Measurements from ENCODE around the gene MOCS1. TPM values are rescaled to one million over a fixed set of nuclear protein-coding genes. Genes with fewer than 3 reads are reported as not detected.

The MOCS1 gene
- total RNA-seq, 1 experiment from 2014 or later, result not detected

DNA sequence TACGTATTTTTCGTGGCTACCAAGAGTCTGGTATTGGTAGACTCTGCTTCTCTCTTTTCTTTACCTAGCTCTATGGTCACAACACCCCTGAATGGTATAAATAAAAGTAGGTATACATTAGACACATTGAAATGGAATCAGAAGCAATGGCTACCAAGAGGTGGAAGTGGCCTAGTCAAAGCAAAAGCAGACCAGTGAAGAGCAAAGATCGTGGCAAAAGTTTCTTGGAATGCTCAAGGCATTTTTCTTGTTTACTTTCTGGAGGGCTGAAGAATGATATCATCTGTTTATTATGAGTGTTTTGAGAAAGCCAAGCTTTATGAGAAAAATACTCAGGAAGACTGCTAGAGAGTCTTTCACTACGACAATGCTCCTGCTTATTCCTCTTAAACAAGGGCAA, 28.6 kb upstream of the MOCS1 start:
- TF ChIP-seq EZH2 (IDR thresholded peaks at IDR 0.05; ENCODE audit: low read depth), result no peak
- TF ChIP-seq, protein P1, sequence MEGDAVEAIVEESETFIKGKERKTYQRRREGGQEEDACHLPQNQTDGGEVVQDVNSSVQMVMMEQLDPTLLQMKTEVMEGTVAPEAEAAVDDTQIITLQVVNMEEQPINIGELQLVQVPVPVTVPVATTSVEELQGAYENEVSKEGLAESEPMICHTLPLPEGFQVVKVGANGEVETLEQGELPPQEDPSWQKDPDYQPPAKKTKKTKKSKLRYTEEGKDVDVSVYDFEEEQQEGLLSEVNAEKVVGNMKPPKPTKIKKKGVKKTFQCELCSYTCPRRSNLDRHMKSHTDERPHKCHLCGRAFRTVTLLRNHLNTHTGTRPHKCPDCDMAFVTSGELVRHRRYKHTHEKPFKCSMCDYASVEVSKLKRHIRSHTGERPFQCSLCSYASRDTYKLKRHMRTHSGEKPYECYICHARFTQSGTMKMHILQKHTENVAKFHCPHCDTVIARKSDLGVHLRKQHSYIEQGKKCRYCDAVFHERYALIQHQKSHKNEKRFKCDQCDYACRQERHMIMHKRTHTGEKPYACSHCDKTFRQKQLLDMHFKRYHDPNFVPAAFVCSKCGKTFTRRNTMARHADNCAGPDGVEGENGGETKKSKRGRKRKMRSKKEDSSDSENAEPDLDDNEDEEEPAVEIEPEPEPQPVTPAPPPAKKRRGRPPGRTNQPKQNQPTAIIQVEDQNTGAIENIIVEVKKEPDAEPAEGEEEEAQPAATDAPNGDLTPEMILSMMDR (conservative IDR thresholded peaks at IDR 0.05), result no peak
- no peak overlapping the region for H3K4me3 ChIP-seq
- H4K20me1 ChIP-seq (ENCODE audit: insufficient read depth), result no peaks in the 10 kb centered on the region
- no peaks in the 10 kb centered on the region for H3K27me3 ChIP-seq (ENCODE audit: insufficient read depth, low read depth)
- no peak for DNase-seq
- H3F3A ChIP-seq (ENCODE audit: insufficient read depth, low read depth), result no peaks in the 10 kb centered on the region
- no TSS peak for BruUV-seq (replicated peaks)
- intact Hi-C loops (cut with micrococcal nuclease; ENCODE audit: unreplicated experiment), result no loop called here
- no peaks in the 10 kb centered on the region for H3K4me1 ChIP-seq (replicated peaks; ENCODE audit: insufficient read depth)
- H2AFZ ChIP-seq, result no peak overlapping the region
- H3K36me3 ChIP-seq (ENCODE audit: low read depth), result no peaks in the 10 kb centered on the region
- H3K27ac ChIP-seq, result no peak overlapping the region
- H3K9me3 ChIP-seq (ENCODE audit: insufficient read depth, low read depth), result no peaks in the 10 kb centered on the region
- no peaks in the 10 kb centered on the region for H3K79me2 ChIP-seq (ENCODE audit: low read depth)
- H3K9me2 ChIP-seq (ENCODE audit: insufficient read depth), result no peaks in the 10 kb centered on the region
- CTCF ChIA-PET, result no interaction called here
- no peak overlapping the region for H3K4me2 ChIP-seq
- POLR2A ChIA-PET (ENCODE audit: unreplicated experiment), result no interaction called here

DNA sequence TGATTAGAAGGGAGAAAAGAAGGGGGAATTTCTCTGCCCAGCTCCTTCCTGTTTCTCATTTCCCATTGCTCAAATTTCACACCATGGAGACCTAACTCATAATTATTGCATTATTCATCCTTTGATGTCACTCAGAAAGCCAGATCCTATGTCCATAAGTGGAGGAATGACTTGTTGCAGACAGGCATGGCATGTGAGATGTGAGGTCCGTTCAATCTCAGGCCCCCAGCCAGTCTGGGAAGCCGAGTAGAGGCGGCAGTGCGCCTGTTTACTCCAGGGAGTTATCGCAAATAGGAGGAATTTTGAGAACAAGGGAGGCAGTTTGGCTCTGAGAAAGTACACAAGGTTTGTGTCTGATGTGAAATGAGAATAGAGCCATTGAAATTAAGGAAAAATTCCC, 26.9 kb upstream of the MOCS1 start:
- Histone ChIP-seq H3K79me2 (ENCODE audit: low read depth) (no peaks in the 10 kb centered on the region), H3F3A (ENCODE audit: insufficient read depth, low read depth) (no peaks in the 10 kb centered on the region), H3K27ac (no peak overlapping the region), H3K4me2 (no peak overlapping the region), H3K4me3 (no peak overlapping the region), H3K4me1 (replicated peaks; ENCODE audit: insufficient read depth) (no peaks in the 10 kb centered on the region), H2AFZ (no peak overlapping the region), H3K9me2 (ENCODE audit: insufficient read depth) (no peaks in the 10 kb centered on the region), H3K36me3 (ENCODE audit: low read depth) (no peaks in the 10 kb centered on the region), H3K27me3 (ENCODE audit: insufficient read depth, low read depth) (no peaks in the 10 kb centered on the region), H3K9me3 (ENCODE audit: insufficient read depth, low read depth) (no peaks in the 10 kb centered on the region), H4K20me1 (ENCODE audit: insufficient read depth) (no peaks in the 10 kb centered on the region)
- no peak for DNase-seq
- intact Hi-C loops (cut with micrococcal nuclease; ENCODE audit: unreplicated experiment), result no loop called here
- CTCF ChIA-PET, result no interaction called here
- TF ChIP-seq, protein P1 (conservative IDR thresholded peaks at IDR 0.05), result no peak
- TF ChIP-seq EZH2 (IDR thresholded peaks at IDR 0.05; ENCODE audit: low read depth), result no peak
- BruUV-seq (replicated peaks), result no TSS peak
- POLR2A ChIA-PET (ENCODE audit: unreplicated experiment), result no interaction called here

DNA sequence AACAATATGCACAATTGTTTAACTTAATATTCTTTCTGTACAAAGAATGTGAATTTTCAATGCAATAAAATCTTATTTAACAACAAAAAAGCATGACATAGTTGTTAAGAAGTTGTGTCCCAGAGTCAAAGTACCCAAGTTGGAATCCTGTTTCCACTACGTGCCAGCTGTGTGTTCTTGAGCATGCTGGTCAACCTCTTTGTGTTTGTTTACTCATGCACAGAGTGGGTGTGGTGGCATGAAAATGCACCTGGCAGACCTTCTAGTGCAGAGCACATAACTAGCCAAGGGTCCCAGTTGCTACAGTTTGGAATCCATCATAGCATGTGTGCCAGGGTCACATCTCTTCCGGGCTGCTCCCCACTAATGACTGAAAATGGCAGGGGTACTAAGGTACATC, 24.7 kb upstream of the MOCS1 start:
- Histone ChIP-seq H3K9me3 (ENCODE audit: insufficient read depth, low read depth) (no peaks in the 10 kb centered on the region), H3K27ac (no peak overlapping the region), H3K36me3 (ENCODE audit: low read depth) (no peaks in the 10 kb centered on the region), H3K4me2 (no peak overlapping the region), H3K79me2 (ENCODE audit: low read depth) (no peaks in the 10 kb centered on the region), H3F3A (ENCODE audit: insufficient read depth, low read depth) (no peaks in the 10 kb centered on the region), H3K27me3 (ENCODE audit: insufficient read depth, low read depth) (no peaks in the 10 kb centered on the region), H4K20me1 (ENCODE audit: insufficient read depth) (no peaks in the 10 kb centered on the region), H3K9me2 (ENCODE audit: insufficient read depth) (no peaks in the 10 kb centered on the region), H2AFZ (no peak overlapping the region), H3K4me1 (replicated peaks; ENCODE audit: insufficient read depth) (no peaks in the 10 kb centered on the region), H3K4me3 (no peak overlapping the region)
- BruUV-seq (replicated peaks), result no TSS peak
- CTCF ChIA-PET, result no interaction called here
- intact Hi-C loops (cut with micrococcal nuclease; ENCODE audit: unreplicated experiment), result no loop called here
- TF ChIP-seq, protein P1 (conservative IDR thresholded peaks at IDR 0.05), result no peak
- TF ChIP-seq EZH2 (IDR thresholded peaks at IDR 0.05; ENCODE audit: low read depth), result no peak
- POLR2A ChIA-PET (ENCODE audit: unreplicated experiment), result no interaction called here
- no peak for DNase-seq
